ENCODE data around the gene RFX1.
"Not testable (repeated sequence)": the region's sequence is repeated elsewhere in the genome, so short reads cannot be mapped to it uniquely, and the experiment has no call there.

RFX1 gene

DNA sequence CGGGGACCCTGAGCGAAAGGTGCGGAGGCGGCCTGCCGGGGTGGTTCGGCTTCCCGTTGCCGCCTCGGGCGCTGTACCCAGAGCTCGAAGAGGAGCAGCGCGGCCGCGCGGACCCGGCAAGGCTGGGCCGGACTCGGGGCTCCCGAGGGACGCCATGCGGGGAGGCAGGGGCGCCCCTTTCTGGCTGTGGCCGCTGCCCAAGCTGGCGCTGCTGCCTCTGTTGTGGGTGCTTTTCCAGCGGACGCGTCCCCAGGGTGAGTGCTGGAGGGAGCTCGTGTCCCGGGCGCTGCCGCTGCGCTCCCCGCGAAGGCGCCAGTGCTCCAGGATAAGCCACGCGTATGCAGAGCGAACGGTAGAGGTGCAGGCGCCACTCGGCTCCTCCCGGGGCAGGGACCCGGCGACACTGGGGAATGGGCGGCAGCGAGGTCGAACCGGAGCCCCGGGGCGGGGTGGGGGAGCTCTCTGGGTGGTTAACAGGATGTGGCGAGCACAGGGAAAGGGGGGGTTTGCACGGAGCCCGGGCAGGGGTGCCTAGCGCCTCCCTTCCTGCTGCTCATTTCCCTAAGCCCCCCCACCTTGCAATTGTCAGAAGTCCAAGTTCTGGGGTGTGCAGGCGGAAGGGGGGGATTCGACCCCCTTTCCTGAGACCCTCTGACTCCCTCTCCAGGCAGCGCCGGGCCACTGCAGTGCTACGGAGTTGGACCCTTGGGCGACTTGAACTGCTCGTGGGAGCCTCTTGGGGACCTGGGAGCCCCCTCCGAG lies 25.8 kb upstream of the RFX1 start, which contains the start of gene IL27RA (continued):
- TF ChIP-seq, protein P1, sequence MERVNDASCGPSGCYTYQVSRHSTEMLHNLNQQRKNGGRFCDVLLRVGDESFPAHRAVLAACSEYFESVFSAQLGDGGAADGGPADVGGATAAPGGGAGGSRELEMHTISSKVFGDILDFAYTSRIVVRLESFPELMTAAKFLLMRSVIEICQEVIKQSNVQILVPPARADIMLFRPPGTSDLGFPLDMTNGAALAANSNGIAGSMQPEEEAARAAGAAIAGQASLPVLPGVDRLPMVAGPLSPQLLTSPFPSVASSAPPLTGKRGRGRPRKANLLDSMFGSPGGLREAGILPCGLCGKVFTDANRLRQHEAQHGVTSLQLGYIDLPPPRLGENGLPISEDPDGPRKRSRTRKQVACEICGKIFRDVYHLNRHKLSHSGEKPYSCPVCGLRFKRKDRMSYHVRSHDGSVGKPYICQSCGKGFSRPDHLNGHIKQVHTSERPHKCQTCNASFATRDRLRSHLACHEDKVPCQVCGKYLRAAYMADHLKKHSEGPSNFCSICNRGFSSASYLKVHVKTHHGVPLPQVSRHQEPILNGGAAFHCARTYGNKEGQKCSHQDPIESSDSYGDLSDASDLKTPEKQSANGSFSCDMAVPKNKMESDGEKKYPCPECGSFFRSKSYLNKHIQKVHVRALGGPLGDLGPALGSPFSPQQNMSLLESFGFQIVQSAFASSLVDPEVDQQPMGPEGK (CRISPR knock-in tag; IDR thresholded peaks at IDR 0.05; ENCODE audit: borderline replicate concordance) = no peak

DNA sequence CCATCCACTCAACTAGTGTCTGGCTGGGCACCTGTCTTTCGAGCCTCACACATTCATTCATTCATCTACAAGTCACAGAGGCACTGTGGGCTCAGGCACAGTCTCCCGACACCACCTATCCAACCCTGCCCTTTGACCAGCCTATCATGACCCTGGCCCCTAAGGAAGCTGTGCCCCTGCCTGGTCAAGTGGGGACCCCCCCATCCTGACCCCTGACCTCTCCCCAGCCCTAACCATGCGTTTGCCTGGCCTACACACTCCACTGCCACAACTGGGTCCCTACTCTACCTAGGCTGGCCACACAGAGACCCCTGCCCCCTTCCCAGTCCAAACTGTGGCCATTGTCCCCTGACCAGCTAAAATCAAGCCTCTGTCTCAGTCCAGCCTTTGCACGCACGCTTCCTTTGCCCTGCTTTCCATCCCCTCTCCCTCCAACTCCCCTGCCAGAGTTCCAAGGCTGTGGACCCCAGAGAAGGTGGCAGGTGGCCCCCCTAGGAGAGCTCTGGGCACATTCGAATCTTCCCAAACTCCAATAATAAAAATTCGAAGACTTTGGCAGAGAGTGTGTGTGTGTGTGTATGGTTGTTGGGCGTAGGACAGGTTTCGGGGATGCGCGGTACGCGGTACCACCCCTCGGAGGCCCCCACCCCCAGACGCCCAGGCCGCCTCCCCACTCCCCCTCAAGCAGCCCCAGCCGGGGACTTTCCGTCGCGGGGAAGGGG lies 25.0 kb upstream of the RFX1 start:
- peak; percentile 35; the same call in 2 of the 3 replicates for ATAC-seq
- TF ChIP-seq PPARA (CRISPR knock-in tag; IDR thresholded peaks at IDR 0.05; ENCODE audit: borderline replicate concordance) (no peak), TCF4 (CRISPR knock-in tag; IDR thresholded peaks at IDR 0.05; ENCODE audit: borderline replicate concordance) (no peak)
- TF ChIP-seq, protein P2, sequence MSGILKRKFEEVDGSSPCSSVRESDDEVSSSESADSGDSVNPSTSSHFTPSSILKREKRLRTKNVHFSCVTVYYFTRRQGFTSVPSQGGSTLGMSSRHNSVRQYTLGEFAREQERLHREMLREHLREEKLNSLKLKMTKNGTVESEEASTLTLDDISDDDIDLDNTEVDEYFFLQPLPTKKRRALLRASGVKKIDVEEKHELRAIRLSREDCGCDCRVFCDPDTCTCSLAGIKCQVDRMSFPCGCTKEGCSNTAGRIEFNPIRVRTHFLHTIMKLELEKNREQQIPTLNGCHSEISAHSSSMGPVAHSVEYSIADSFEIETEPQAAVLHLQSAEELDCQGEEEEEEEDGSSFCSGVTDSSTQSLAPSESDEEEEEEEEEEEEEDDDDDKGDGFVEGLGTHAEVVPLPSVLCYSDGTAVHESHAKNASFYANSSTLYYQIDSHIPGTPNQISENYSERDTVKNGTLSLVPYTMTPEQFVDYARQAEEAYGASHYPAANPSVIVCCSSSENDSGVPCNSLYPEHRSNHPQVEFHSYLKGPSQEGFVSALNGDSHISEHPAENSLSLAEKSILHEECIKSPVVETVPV (CRISPR knock-in tag; IDR thresholded peaks at IDR 0.05) = no peak

DNA sequence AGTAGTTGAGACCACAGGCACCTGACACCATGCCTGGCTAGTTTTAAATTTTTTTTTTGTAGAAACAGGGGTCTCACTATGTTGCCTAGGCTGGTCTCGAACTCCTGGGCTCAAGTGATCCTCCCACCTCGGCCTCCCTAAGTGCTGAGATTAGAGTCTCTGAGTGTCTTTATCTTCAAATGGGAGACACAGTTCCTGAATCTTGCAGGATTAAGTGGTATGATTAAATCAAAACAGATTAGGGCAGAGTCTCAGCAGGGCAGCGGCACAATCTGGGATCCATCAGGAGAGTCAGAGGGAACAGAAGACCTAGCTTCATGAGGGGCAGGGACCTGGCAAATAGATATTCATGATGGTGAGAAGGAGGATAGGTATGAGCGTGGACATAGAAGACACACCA lies 22.8 kb upstream of the RFX1 start:
- ATAC-seq = no peak
- TF ChIP-seq, protein P3, sequence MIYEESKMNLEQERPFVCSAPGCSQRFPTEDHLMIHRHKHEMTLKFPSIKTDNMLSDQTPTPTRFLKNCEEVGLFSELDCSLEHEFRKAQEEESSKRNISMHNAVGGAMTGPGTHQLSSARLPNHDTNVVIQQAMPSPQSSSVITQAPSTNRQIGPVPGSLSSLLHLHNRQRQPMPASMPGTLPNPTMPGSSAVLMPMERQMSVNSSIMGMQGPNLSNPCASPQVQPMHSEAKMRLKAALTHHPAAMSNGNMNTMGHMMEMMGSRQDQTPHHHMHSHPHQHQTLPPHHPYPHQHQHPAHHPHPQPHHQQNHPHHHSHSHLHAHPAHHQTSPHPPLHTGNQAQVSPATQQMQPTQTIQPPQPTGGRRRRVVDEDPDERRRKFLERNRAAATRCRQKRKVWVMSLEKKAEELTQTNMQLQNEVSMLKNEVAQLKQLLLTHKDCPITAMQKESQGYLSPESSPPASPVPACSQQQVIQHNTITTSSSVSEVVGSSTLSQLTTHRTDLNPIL (CRISPR knock-in tag; IDR thresholded peaks at IDR 0.05; ENCODE audit: low read depth) = no peak
- TF ChIP-seq ZFP3 (CRISPR knock-in tag; IDR thresholded peaks at IDR 0.05) = no peak
- no peak for TF ChIP-seq ISL1 (CRISPR knock-in tag; IDR thresholded peaks at IDR 0.05)
- TF ChIP-seq ZNF565 (CRISPR knock-in tag; conservative IDR thresholded peaks at IDR 0.05; ENCODE audit: low read depth) = no peak
- no peak for TF ChIP-seq BACH2 (CRISPR knock-in tag; IDR thresholded peaks at IDR 0.05; ENCODE audit: borderline replicate concordance)
- no peak for TF ChIP-seq TCF4 (CRISPR knock-in tag; IDR thresholded peaks at IDR 0.05; ENCODE audit: borderline replicate concordance)
- no peak for TF ChIP-seq ZNF70 (CRISPR knock-in tag; IDR thresholded peaks at IDR 0.05)
- TF ChIP-seq ZC3H10 (CRISPR knock-in tag; IDR thresholded peaks at IDR 0.05) = no peak
- TF ChIP-seq ESRRG (CRISPR knock-in tag; IDR thresholded peaks at IDR 0.05) = no peak
- TF ChIP-seq ZNF8 (CRISPR knock-in tag; IDR thresholded peaks at IDR 0.05) = no peak
- no peak for TF ChIP-seq TOX (CRISPR knock-in tag; IDR thresholded peaks at IDR 0.05; ENCODE audit: borderline replicate concordance)
- TF ChIP-seq, protein P1 (CRISPR knock-in tag; IDR thresholded peaks at IDR 0.05; ENCODE audit: borderline replicate concordance) = no peak
- no peak for TF ChIP-seq RARB (CRISPR knock-in tag; IDR thresholded peaks at IDR 0.05)

DNA sequence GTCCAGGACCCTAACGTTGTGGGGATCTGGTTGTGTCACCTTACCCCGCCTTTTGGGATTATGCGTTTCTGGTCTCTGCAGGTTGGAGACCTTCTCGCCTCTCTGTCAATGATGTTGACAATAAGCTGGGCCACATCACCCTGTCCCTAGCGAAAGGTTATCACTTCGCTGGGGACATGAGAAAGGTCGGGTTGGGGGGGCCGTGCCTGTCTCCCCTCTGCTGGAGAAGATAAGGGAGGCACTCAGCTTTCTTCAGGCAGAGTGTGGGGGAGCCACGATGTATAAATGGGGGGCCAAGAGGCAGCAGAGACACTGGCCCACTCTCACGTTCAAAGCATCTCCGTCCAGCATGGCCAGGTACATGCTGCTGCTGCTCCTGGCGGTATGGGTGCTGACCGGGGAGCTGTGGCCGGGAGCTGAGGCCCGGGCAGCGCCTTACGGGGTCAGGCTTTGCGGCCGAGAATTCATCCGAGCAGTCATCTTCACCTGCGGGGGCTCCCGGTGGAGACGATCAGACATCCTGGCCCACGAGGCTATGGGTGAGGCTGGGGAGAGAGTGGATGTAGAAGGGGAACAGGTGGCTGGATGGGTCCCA lies 21.8 kb upstream of the RFX1 start, which contains the start of gene RLN3:
Gene RLN3, plus strand, starts transcription at position 293 of the 595 bp plus-strand sequence. Its CDS starts 57 bp downstream, at position 350.
- TF ChIP-seq, protein P3 (CRISPR knock-in tag; IDR thresholded peaks at IDR 0.05; ENCODE audit: low read depth) = no peak
- TF ChIP-seq ZFP30 (CRISPR knock-in tag; IDR thresholded peaks at IDR 0.05) = no peak
- no peak for TF ChIP-seq TOX (CRISPR knock-in tag; IDR thresholded peaks at IDR 0.05; ENCODE audit: borderline replicate concordance)
- TF ChIP-seq ZNF565 (CRISPR knock-in tag; conservative IDR thresholded peaks at IDR 0.05; ENCODE audit: low read depth) = no peak
- TF ChIP-seq ISL1 (CRISPR knock-in tag; IDR thresholded peaks at IDR 0.05) = no peak
- no peak for TF ChIP-seq SNAI2 (CRISPR knock-in tag; IDR thresholded peaks at IDR 0.05)
- TF ChIP-seq ZFP3 (CRISPR knock-in tag; IDR thresholded peaks at IDR 0.05) = no peak
- no peak for TF ChIP-seq ESRRG (CRISPR knock-in tag; IDR thresholded peaks at IDR 0.05)
- no peak for TF ChIP-seq CSDC2 (CRISPR knock-in tag; IDR thresholded peaks at IDR 0.05)
- no peak for ATAC-seq

DNA sequence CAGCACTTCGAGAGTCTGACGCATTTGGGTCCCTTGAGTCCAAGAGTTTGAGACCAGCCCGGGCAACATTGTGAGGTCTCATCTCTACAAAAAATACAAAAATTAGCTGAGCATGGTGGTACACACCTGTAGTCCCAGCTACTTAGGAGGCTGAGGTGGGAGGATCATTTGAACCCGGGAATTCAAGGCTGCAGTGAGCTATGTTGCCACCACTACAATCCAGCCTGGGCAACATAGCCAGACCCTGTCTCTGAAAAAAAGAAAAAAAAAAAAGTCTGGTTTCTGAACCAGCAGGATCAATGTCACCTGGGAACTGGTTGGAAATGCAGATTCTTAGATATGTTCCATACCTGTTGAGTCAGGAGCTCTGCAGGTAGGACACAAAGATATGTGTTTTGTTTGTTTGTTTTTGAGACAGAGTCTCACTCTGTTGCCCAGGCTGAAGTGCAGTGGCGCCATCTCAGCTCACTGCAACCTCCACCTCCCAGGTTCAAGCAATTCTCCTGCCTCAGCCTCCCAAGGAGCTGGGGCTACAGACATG lies 20.6 kb upstream of the RFX1 start:
- ATAC-seq = not testable (repeated sequence)

All from SK-N-SH treated with all-trans-retinoic acid at 6 μM for 48 hours (cell line).